Endothelial cell of umbilical vein (primary cell): ENCODE results near the gene NRP2.

Experiments used
- EZH2 ChIP-seq: IDR thresholded peaks from 2 replicates; pipeline ENCODE4 v1.6.1; 2012; ENCODE audit warnings: borderline replicate concordance, low read depth, mild to moderate bottlenecking, moderate library complexity, low read length, inconsistent platforms; ENCODE audit not compliant: severe bottlenecking
- FOS ChIP-seq: IDR thresholded peaks from 2 replicates; pipeline ENCODE4 v1.6.1; 2011; ENCODE audit warnings: mild to moderate bottlenecking, low read length, moderate library complexity, borderline replicate concordance; ENCODE audit not compliant: insufficient read depth
- GATA2 ChIP-seq: IDR thresholded peaks from 2 replicates; pipeline ENCODE4 v1.7.0; 2011; ENCODE audit warnings: low read depth, mild to moderate bottlenecking, moderate library complexity, mixed read lengths, low read length; ENCODE audit not compliant: insufficient read length, insufficient read depth
- JUN ChIP-seq: IDR thresholded peaks from 2 replicates; pipeline ENCODE4 v1.6.1; 2011; ENCODE audit warnings: borderline replicate concordance, low read depth; ENCODE audit not compliant: insufficient read length, insufficient read depth
- MYC ChIP-seq: IDR thresholded peaks from one replicate; pipeline ENCODE4 v1.6.1; 2011; ENCODE audit warnings: mild to moderate bottlenecking, low read depth, low read length
- POLR2A ChIP-seq: IDR thresholded peaks from 2 replicates; pipeline ENCODE4 v1.6.1; 2012; ENCODE audit warnings: low read depth, mild to moderate bottlenecking, control low read depth, low read length
- POLR2AphosphoS5 ChIP-seq: IDR thresholded peaks from 2 replicates; pipeline ENCODE4 v1.6.1; 2012; ENCODE audit warnings: low read depth, mild to moderate bottlenecking, control low read depth, low read length, moderate library complexity; ENCODE audit not compliant: insufficient read depth
- TF ChIP-seq, protein P1 (sequence below), 2 donors: IDR thresholded peaks; 1 replicate in 1 of 2; 2 replicates in 1 of 2; pipeline ENCODE4 v1.5.1; 2011; ENCODE audit warnings: low read length in 2 of 2, mild to moderate bottlenecking in 2 of 2, moderate library complexity in 2 of 2, control low read depth in 1 of 2, inconsistent platforms in 1 of 2, low read depth in 1 of 2; ENCODE audit not compliant: insufficient read depth in 1 of 2; ENCODE audit errors: extremely low read depth in 1 of 2
- TF ChIP-seq, protein P2 (sequence below): IDR thresholded peaks from 2 replicates; pipeline ENCODE4 v1.6.1; 2011; ENCODE audit not compliant: insufficient read depth, insufficient read length

DNA sequence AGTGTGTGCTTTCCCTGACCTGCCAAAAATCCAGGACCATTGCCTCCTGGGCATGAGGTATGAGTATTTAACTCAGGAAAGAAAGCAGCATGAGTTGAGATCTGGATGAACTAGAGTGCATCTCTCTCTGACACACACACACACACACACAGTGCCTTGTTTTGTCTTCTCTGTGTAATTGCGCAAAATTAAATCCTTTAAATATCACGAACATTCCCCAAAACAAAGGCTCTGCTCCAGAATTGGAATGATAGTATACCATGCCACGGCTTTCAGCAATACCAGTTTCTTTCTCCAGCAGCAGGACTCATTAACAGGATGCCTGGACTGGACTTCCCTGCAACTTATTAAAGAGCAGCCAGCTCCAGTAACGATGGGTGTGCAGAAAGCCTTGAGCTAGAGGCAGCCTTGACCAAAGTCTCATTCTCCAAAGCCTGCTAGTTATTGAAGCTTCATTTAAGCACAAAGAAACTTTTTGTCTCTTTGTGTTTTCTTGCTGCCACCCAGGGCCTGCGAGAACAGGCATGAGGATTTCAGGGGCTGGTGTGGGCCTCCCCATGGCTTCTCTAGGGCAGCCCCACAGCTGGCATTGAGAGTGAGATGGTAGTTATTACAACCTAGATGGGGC lies 101.7 kb downstream of the NRP2 start:
- TF ChIP-seq, protein P1, sequence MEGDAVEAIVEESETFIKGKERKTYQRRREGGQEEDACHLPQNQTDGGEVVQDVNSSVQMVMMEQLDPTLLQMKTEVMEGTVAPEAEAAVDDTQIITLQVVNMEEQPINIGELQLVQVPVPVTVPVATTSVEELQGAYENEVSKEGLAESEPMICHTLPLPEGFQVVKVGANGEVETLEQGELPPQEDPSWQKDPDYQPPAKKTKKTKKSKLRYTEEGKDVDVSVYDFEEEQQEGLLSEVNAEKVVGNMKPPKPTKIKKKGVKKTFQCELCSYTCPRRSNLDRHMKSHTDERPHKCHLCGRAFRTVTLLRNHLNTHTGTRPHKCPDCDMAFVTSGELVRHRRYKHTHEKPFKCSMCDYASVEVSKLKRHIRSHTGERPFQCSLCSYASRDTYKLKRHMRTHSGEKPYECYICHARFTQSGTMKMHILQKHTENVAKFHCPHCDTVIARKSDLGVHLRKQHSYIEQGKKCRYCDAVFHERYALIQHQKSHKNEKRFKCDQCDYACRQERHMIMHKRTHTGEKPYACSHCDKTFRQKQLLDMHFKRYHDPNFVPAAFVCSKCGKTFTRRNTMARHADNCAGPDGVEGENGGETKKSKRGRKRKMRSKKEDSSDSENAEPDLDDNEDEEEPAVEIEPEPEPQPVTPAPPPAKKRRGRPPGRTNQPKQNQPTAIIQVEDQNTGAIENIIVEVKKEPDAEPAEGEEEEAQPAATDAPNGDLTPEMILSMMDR (IDR thresholded peaks at IDR 0.05; ENCODE audit: extremely low read depth in 1 of 2, insufficient read depth in 1 of 2, low read depth in 1 of 2, low read length in 2 of 2): no peak
- no peak for TF ChIP-seq POLR2A
- no peak for TF ChIP-seq MYC
- no peak for TF ChIP-seq POLR2AphosphoS5
- TF ChIP-seq, protein P2, sequence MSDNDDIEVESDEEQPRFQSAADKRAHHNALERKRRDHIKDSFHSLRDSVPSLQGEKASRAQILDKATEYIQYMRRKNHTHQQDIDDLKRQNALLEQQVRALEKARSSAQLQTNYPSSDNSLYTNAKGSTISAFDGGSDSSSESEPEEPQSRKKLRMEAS: no peak
- TF ChIP-seq JUN: no peak
- TF ChIP-seq EZH2: no peak
- TF ChIP-seq GATA2: no peak
- TF ChIP-seq FOS: no peak
